GM03348 (cell line): ENCODE measurements around the gene TNFRSF11A.

ENCODE experiments used
- DNase-seq: peaks from one replicate; pipeline ENCODE4 v3.0.0; 2012; ENCODE audit warnings: low spot score

The TNFRSF11A gene

DNA sequence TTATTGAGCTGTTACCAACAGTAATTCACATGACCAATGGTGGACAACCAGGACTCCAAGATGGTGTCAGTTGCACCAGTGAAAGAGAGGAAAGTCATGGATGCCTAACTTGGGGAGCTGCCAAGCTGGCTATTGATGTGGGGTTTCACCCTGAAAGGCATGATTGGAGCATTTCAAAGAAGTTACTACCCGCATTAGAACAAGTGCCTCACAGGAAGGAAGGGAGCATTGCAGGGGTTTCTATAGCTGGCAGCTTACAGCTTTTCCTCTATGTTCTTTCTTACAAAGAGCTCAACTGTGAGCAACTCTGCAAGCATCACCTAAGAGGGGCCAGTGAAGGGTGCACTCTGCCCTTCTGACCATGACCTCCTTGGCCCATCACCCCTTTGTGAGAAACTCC lies 93.1 kb downstream of the TNFRSF11A start:
- DNase-seq = no peak

GRCh38 chr18:62420151-62420512 lies 95.0 kb downstream of the TNFRSF11A start:
- DNase-seq = no peak

DNA sequence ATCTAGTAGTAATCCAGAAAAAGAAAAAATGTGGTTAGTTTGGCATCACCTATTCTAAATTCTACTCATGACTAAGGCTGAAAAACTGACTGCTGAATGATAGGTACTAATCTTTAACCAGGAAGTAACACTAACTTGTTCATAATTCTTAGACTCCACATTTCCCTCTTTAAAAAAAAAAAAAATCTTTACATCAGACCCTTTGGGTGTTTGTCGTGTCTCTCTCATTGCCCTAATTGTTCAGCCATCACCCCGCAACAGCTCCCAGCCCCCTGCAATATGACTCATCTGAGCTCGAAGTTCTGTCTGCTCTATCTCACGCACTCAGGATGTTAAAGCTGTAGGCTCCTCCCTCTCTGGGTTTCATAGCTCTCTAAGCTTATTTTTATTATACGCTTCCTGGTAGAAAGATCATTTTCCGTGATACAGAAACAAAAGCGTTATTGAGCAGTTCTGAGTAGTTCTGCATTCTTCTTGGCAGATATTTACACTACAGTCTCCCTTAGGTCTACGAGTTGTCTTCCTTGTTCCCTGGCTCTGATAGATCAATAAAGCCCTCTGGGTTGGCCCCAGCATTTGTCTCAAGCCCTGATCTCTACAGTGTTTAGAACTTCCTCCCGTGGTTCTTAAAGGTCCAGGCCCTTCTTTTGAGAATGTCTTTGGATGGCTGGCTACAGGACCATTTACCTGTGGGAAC lies 95.6 kb downstream of the TNFRSF11A start:
- peak; percentile 17 for DNase-seq

DNA sequence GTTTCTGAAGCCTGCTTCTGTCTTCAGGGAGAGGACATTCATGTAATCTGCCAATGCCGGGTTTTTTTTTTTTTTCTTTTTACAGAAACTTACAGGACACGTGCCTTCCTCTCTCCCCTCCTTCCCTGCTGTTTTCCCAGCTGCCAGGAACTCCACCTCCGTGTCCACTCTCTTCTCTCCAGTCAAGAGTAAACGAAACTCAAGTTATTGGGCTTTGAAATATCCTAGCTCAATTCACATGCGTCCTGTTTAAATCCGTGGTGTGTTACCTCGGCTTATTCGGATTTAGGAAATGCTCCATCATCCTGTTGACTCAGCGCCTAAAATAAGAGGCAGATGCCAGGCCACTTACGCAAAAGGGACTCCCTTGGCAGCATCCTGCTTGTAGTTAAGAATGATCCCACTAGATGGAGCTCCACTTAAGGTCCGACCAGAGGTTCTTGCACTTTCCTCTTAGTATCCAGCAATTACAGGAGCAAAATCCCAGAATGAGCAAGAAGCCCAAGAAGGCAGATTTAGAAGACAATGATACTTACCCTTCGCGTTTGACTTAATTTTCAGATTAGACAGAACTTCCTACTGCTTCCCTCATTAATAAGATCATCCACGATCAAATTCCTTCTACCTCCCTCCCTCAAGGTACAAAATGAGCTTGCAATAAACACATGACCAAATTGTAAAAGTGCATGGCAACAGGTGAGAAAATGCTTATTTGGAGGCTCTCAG lies 100.5 kb downstream of the TNFRSF11A start:
- DNase-seq = peak; percentile 89

GRCh38 chr18:62426191-62426488 lies 101.0 kb downstream of the TNFRSF11A start:
- no peak for DNase-seq

- no peak for DNase-seq
Measured at GRCh38 chr18:62432176-62432575, 107.1 kb downstream of the TNFRSF11A start.

DNA sequence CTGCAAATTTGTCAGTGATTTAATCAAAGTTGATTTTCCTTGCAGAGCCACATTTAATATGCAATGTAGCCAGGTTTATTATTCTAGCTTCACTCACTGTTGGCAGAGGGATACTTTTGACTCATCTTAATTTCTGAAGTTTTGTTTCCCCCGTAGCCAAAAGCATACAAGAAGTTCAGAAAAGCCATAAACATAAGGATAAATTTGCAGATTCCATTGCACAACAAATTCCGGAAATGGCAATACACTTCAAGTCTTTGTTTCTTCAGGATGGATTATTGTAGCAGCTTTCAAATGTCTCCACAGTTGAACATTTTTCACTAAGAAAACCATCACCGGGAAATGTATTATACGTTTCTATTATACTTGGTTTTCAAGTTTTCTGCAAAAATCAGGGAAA lies 109.7 kb downstream of the TNFRSF11A start:
- DNase-seq = no peak

DNA sequence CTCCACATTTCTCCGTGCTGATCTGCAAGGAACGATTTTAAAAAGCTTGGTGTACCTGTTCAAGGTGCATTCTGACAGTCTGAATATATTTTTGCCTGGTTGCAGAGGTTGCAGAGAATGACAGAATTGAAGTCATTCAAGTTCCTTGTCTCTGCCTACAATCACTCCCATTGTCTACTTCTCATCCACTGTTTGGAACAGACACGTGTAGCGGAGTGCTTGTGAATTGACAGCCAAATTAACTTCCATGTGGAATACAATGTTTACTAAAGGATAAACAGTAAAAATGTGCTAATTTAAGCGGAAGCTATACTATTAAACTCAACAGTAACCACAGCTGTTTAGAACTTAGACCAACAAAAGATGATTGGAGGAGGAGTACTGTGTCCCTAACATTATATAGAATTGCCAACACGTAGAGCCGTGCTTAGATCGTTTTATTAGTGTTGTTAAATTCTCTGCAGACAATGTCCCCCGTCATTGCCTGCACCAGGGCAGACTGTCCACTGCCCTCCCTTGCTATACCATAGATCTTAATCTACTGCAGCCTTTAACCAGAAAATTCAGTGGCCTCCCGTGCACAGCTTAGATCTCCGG lies 110.4 kb downstream of the TNFRSF11A start:
- no peak for DNase-seq

DNA sequence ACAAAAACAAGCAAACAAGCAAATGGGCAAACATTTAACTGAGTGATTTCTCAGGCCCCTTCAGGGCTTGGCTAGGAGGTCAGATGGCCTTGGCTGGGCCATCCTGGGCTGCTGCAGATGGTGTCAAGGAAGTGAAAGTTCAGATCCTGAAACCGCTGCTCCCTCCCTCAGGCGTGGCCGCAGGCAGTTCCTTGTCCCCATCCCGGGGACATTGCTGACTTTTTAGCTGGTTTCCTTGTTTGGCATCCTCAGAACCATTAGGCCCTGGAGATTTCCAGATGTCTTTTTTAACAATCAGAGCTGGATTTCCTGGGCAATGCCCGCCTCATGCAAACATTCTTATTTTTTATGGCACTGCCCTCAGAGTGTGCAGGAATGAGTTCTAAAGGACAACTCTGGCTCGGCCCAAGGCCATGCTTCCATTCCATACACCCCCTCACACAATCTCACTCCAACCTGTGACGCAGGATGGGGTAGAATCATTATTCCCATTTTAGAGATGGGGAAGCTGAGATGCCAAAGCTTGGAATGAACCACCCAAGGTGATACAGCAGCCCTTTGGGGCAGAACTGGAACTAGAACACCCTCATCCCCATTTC lies 111.6 kb downstream of the TNFRSF11A start:
- DNase-seq = no peak

GRCh38 chr18:62437235-62438017 lies 112.3 kb downstream of the TNFRSF11A start:
- DNase-seq = peak; percentile 74

- peak; percentile 32 for DNase-seq
Measured at GRCh38 chr18:62438018-62438329, 112.9 kb downstream of the TNFRSF11A start.

DNA sequence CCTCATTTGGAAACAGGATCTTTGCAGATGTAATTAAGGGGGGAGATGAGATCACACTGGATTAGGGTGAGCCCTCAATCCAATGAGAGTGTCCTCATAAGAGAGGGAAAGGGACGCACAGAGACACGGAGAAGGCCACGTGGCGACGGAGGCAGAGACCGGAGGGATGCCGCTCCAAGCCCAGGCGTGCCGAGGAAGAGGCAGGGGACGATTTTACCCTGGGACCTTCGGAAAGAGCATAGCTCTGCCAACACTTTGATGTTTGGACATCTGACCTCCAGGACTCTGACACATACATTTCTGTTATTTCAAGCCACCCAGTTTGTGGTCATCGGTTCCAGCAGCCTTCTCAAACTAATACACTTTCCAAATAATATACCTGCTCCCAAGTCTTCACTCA lies 113.3 kb downstream of the TNFRSF11A start:
- DNase-seq = no peak

- DNase-seq = no peak
Measured at GRCh38 chr18:62438866-62439265, 113.8 kb downstream of the TNFRSF11A start.
